SU-DHL-6 (cell line): ENCODE data around the gene PAX1.

ENCODE experiments used
- H2AFZ ChIP-seq: fragments of 200-600 bp; sonication (generic); 2 replicates; pipeline ENCODE4 v1.6.1; 2014; ENCODE audit warnings: low read depth, mild to moderate bottlenecking, moderate library complexity, mixed read lengths, antibody characterized with exemption, low read length; ENCODE audit not compliant: severe bottlenecking
- H3F3A ChIP-seq: fragments of 200-600 bp; shearing (Covaris generic); 2 replicates; pipeline ENCODE4 v1.6.0; 2016; ENCODE audit warnings: antibody characterized with exemption, mild to moderate bottlenecking; ENCODE audit not compliant: insufficient read depth
- H3K27ac ChIP-seq: fragments of 200-600 bp; sonication (generic); 2 replicates; pipeline ENCODE4 v1.5.1; 2016; ENCODE audit warnings: low read depth, mild to moderate bottlenecking, low read length, moderate library complexity, mixed read lengths
- H3K27me3 ChIP-seq: fragments of 200-600 bp; sonication (generic), shearing (Covaris generic); 2 replicates; pipeline ENCODE4 v1.6.0; 2014; ENCODE audit warnings: mild to moderate bottlenecking, low read length
- H3K36me3 ChIP-seq: fragments of 200-600 bp; sonication (generic); 2 replicates; pipeline ENCODE4 v1.6.1; 2014; ENCODE audit warnings: mild to moderate bottlenecking, low read length, mixed read lengths
- H3K4me2 ChIP-seq: fragments of 300-600, 200-600 bp; shearing (Covaris generic), sonication (generic); 2 replicates; pipeline ENCODE4 v1.6.0; 2014; ENCODE audit warnings: low read length, low read depth, mild to moderate bottlenecking; ENCODE audit not compliant: poor library complexity, severe bottlenecking
- H3K4me3 ChIP-seq: fragments of 200-600 bp; sonication (generic); 2 replicates; pipeline ENCODE4 v1.5.1; 2014; ENCODE audit warnings: antibody characterized with exemption, low read length, mild to moderate bottlenecking, mixed read lengths; ENCODE audit not compliant: insufficient read depth, poor library complexity, severe bottlenecking
- H3K79me2 ChIP-seq: fragments of 200-600 bp; sonication (generic); 2 replicates; pipeline ENCODE4 v1.6.1; 2014; ENCODE audit warnings: mild to moderate bottlenecking, low read length, moderate library complexity; ENCODE audit not compliant: insufficient read depth
- H3K9ac ChIP-seq: fragments of 200-600 bp; sonication (generic); 2 replicates; pipeline ENCODE4 v1.7.0; 2014; ENCODE audit warnings: mild to moderate bottlenecking, low read length
- H3K9me2 ChIP-seq: fragments of 200-600 bp; sonication (generic); replicated peaks from 2 replicates; pipeline ENCODE4 v1.6.1; 2014; ENCODE audit warnings: low read length; ENCODE audit not compliant: insufficient read depth
- H3K9me3 ChIP-seq: fragments of 200-600 bp; sonication (generic); 2 replicates; pipeline ENCODE4 v1.6.1; 2014; ENCODE audit warnings: low read length, mixed read lengths; ENCODE audit not compliant: insufficient read depth
- H4K20me1 ChIP-seq: fragments of 200-600 bp; sonication (generic); 2 replicates; pipeline ENCODE4 v1.6.1; 2014; ENCODE audit warnings: low read depth, mild to moderate bottlenecking, antibody characterized with exemption, low read length, moderate library complexity, mixed read lengths
- EZH2phosphoT487 ChIP-seq: fragments of 200-600 bp; sonication (generic), shearing (Covaris generic); conservative IDR thresholded peaks from 2 replicates; pipeline ENCODE4 v1.6.1; 2018; ENCODE audit warnings: mild to moderate bottlenecking, antibody characterized with exemption, low read length, moderate library complexity, mixed read lengths
- TF ChIP-seq, protein P1 (sequence below): fragments of 200-600 bp; sonication (generic); IDR thresholded peaks from one replicate; pipeline ENCODE4 v1.5.1; 2017; ENCODE audit warnings: antibody characterized with exemption, mild to moderate bottlenecking, low read length, moderate library complexity; ENCODE audit not compliant: insufficient read depth, poor library complexity, severe bottlenecking

Gene PAX1

DNA sequence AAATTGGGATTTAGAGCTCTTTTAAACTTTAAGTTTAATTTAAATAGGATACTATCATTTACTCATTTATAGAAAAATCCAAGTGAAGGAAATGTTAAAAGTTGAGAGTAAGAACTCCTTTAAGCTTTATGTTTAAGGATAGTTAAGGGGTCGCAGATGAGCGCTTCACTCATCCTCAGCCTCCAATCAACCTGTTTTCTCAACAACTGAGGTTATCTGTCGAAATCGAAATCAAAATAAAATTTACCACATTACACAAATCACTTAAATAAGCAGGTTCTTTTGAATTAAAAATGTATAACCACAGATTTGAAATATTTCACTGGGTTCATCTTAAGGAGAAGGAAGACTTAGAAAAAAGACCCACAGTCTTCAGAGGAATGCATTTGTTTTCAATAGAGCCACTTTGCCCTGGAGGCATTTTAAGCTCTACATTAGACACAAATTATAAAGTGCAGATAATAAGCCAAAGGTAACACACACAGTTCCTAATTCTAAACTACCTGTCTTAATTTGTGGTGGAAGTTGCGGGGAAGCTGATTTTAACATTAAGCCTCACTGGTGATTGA, 5.5 kb downstream of the PAX1 start:
- H3F3A ChIP-seq, result no peaks in the 10 kb centered on the region
- no peaks in the 10 kb centered on the region for H3K36me3 ChIP-seq
- H3K27ac ChIP-seq, result no peak overlapping the region
- H3K4me3 ChIP-seq, result no peak overlapping the region
- no peaks in the 10 kb centered on the region for H3K27me3 ChIP-seq
- no peak overlapping the region for H3K4me2 ChIP-seq
- no peaks in the 10 kb centered on the region for H3K9me2 ChIP-seq
- H4K20me1 ChIP-seq, result no peaks in the 10 kb centered on the region
- TF ChIP-seq, protein P1, sequence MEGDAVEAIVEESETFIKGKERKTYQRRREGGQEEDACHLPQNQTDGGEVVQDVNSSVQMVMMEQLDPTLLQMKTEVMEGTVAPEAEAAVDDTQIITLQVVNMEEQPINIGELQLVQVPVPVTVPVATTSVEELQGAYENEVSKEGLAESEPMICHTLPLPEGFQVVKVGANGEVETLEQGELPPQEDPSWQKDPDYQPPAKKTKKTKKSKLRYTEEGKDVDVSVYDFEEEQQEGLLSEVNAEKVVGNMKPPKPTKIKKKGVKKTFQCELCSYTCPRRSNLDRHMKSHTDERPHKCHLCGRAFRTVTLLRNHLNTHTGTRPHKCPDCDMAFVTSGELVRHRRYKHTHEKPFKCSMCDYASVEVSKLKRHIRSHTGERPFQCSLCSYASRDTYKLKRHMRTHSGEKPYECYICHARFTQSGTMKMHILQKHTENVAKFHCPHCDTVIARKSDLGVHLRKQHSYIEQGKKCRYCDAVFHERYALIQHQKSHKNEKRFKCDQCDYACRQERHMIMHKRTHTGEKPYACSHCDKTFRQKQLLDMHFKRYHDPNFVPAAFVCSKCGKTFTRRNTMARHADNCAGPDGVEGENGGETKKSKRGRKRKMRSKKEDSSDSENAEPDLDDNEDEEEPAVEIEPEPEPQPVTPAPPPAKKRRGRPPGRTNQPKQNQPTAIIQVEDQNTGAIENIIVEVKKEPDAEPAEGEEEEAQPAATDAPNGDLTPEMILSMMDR, result no peak
- no peak for TF ChIP-seq EZH2phosphoT487
- H2AFZ ChIP-seq, result no peak overlapping the region
- H3K9ac ChIP-seq, result no peak overlapping the region
- H3K79me2 ChIP-seq, result no peaks in the 10 kb centered on the region
- H3K9me3 ChIP-seq, result no peaks in the 10 kb centered on the region

DNA sequence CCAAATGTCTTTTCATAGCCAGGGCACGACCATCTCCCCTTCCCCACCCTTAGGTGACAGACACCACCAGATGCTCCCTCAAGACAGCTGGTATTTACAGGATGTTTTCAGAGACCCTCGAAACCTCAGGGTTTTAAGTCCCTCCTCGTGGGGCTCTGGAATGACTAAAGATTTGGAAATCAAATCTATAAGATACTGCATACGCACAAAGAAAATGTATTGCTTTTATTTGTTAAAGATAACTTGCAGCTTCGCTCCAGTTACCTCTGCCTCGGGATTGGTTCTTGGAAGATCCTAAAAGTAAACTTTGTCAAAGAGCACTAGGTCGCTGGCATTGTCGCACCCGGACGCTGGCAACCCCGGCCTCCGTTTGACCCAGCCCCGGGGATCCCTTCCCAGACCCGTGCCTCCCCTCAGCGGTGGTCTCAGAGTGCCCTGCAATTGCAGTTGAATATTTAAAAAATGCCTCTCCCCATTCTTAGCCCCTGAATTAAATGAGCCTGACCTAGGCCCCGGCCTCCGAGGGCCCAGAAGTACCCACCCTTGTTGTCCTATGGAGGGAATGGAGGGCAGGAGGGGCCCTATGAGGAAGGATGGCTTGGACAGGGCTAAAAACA, 7.1 kb downstream of the PAX1 start:
- Histone ChIP-seq H3F3A (no peaks in the 10 kb centered on the region), H2AFZ (no peak overlapping the region), H3K4me3 (no peak overlapping the region), H3K27ac (no peak overlapping the region), H4K20me1 (no peaks in the 10 kb centered on the region), H3K9ac (no peak overlapping the region), H3K27me3 (no peaks in the 10 kb centered on the region), H3K9me2 (no peaks in the 10 kb centered on the region), H3K9me3 (no peaks in the 10 kb centered on the region), H3K79me2 (no peaks in the 10 kb centered on the region), H3K4me2 (no peak overlapping the region), H3K36me3 (no peaks in the 10 kb centered on the region)
- TF ChIP-seq, protein P1, result no peak
- no peak for TF ChIP-seq EZH2phosphoT487

DNA sequence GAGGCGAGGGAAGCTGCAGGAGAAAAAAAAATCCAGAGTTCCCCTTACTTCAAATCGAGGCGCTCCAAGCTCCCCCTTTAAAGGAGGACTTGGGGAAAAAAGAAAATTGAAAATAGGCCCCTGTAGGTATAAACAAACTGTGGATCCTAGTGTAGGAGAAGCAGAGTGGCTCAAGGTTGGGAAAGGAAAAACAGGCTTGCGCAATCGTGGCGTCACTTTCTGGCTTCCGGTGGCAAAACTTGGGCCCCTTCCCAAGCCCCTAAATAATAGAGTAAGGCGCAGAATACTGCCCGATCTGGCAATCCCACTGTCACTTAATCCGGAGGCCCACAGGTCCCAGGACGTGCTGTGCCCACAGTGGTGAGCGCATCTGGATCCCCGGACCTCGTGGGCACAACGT, 8.0 kb downstream of the PAX1 start:
- no peaks in the 10 kb centered on the region for H3F3A ChIP-seq
- H3K79me2 ChIP-seq, result no peaks in the 10 kb centered on the region
- H3K36me3 ChIP-seq, result no peaks in the 10 kb centered on the region
- H3K27me3 ChIP-seq, result no peaks in the 10 kb centered on the region
- no peaks in the 10 kb centered on the region for H4K20me1 ChIP-seq
- TF ChIP-seq, protein P1, result no peak
- no peak for TF ChIP-seq EZH2phosphoT487
- H3K27ac ChIP-seq, result no peak overlapping the region
- H3K9me3 ChIP-seq, result no peaks in the 10 kb centered on the region
- no peak overlapping the region for H3K4me2 ChIP-seq
- H3K4me3 ChIP-seq, result no peak overlapping the region
- no peak overlapping the region for H3K9ac ChIP-seq
- H2AFZ ChIP-seq, result no peak overlapping the region
- H3K9me2 ChIP-seq, result no peaks in the 10 kb centered on the region
